H9 (cell line): Measurements from ENCODE around the gene SRXN1. TPM values are rescaled to one million over a fixed set of nuclear protein-coding genes. Genes with fewer than 3 reads are reported as not detected.

ENCODE experiments used
- DNase-seq: peaks from one replicate; pipeline ENCODE4 v3.0.0-alpha.2; 2017
- H2AFZ ChIP-seq: one replicate; pipeline ENCODE4 v1.6.1; 2013; ENCODE audit warnings: mild to moderate bottlenecking, low read length, control low read depth, moderate library complexity
- H2AK5ac ChIP-seq: 2 replicates; pipeline ENCODE4 v1.6.1; 2013; ENCODE audit warnings: low read length, control low read depth, mixed read lengths; ENCODE audit not compliant: insufficient read length
- H2BK120ac ChIP-seq: one replicate; pipeline ENCODE4 v1.6.1; 2013; ENCODE audit warnings: low read depth, mild to moderate bottlenecking, low read length, control low read depth, inconsistent platforms; ENCODE audit not compliant: poor library complexity, severe bottlenecking
- H2BK12ac ChIP-seq: 2 replicates; pipeline ENCODE4 v1.6.1; 2013; ENCODE audit warnings: low read length, control low read depth, mixed read lengths, low read depth; ENCODE audit not compliant: insufficient read length
- H2BK15ac ChIP-seq: 2 replicates; pipeline ENCODE4 v1.6.1; 2013; ENCODE audit warnings: low read depth, low read length, control low read depth
- H2BK20ac ChIP-seq: one replicate; pipeline ENCODE4 v1.6.1; 2013; ENCODE audit warnings: low read depth, mild to moderate bottlenecking, low read length, control low read depth, inconsistent platforms; ENCODE audit not compliant: poor library complexity, severe bottlenecking
- H2BK5ac ChIP-seq: 2 replicates; pipeline ENCODE4 v1.6.1; 2013; ENCODE audit warnings: low read length, control low read depth, mixed read lengths; ENCODE audit not compliant: insufficient read length
- H3K14ac ChIP-seq: 2 replicates; pipeline ENCODE4 v1.6.1; 2013; ENCODE audit warnings: low read length, control low read depth; ENCODE audit not compliant: insufficient read depth
- H3K18ac ChIP-seq: 2 replicates; pipeline ENCODE4 v1.6.1; 2013; ENCODE audit warnings: low read depth, mild to moderate bottlenecking, mixed read lengths, low read length, control low read depth; ENCODE audit not compliant: insufficient read length
- H3K23ac ChIP-seq: 2 replicates; pipeline ENCODE4 v1.6.1; 2013; ENCODE audit warnings: low read length, control low read depth, mixed read lengths, low read depth; ENCODE audit not compliant: insufficient read length
- H3K23me2 ChIP-seq: 2 replicates; pipeline ENCODE4 v1.6.1; 2013; ENCODE audit warnings: low read depth, mild to moderate bottlenecking, mixed read lengths, low read length, control low read depth; ENCODE audit not compliant: insufficient read length, poor library complexity, severe bottlenecking
- H3K27ac ChIP-seq: 2 replicates; pipeline ENCODE4 v1.5.1; 2013; ENCODE audit warnings: low read length, control low read depth, mixed read lengths, low read depth; ENCODE audit not compliant: insufficient read length
- H3K27me3 ChIP-seq: 2 replicates; pipeline ENCODE4 v1.6.1; 2013; ENCODE audit warnings: low read length, control low read depth, inconsistent platforms; ENCODE audit not compliant: insufficient read depth
- H3K4ac ChIP-seq: 2 replicates; pipeline ENCODE4 v1.6.1; 2013; ENCODE audit warnings: low read depth, mild to moderate bottlenecking, control low read depth, inconsistent platforms, low read length, moderate library complexity
- H3K4me1 ChIP-seq: 2 replicates; pipeline ENCODE4 v1.6.1; 2013; ENCODE audit warnings: low read length, control low read depth, inconsistent platforms; ENCODE audit not compliant: insufficient read depth
- H3K4me2 ChIP-seq: 2 replicates; pipeline ENCODE4 v1.6.1; 2013; ENCODE audit warnings: low read length, control low read depth, mixed read lengths; ENCODE audit not compliant: insufficient read length, insufficient read depth
- H3K56ac ChIP-seq: 2 replicates; pipeline ENCODE4 v1.6.1; 2013; ENCODE audit warnings: low read depth, mild to moderate bottlenecking, mixed read lengths, low read length, control low read depth; ENCODE audit not compliant: insufficient read length
- H3K79me1 ChIP-seq: 2 replicates; pipeline ENCODE4 v1.6.1; 2013; ENCODE audit warnings: low read depth, mild to moderate bottlenecking, moderate library complexity, low read length, control low read depth, inconsistent platforms; ENCODE audit not compliant: insufficient read depth, poor library complexity, severe bottlenecking
- H3K79me2 ChIP-seq: 2 replicates; pipeline ENCODE4 v1.6.1; 2013; ENCODE audit warnings: low read length, control low read depth, inconsistent platforms; ENCODE audit not compliant: insufficient read depth
- H3K9ac ChIP-seq: 2 replicates; pipeline ENCODE4 v1.6.1; 2013; ENCODE audit warnings: low read length, control low read depth, mixed read lengths; ENCODE audit not compliant: insufficient read length; ENCODE audit errors: extremely low read depth
- H3K9me3 ChIP-seq: one replicate; pipeline ENCODE4 v1.6.1; 2013; ENCODE audit warnings: low read depth, low read length, inconsistent platforms; ENCODE audit not compliant: control insufficient read depth
- H3T11ph ChIP-seq: one replicate; pipeline ENCODE4 v1.6.1; 2013; ENCODE audit warnings: mild to moderate bottlenecking, low read length, control low read depth, inconsistent platforms
- H4K20me1 ChIP-seq: one replicate; pipeline ENCODE4 v1.6.1; 2013; ENCODE audit not compliant: control insufficient read depth, insufficient read length, insufficient read depth
- H4K5ac ChIP-seq: 2 replicates; pipeline ENCODE4 v1.6.1; 2013; ENCODE audit warnings: low read depth, mild to moderate bottlenecking, mixed read lengths, low read length, control low read depth; ENCODE audit not compliant: insufficient read length
- H4K8ac ChIP-seq: replicated peaks from 2 replicates; pipeline ENCODE4 v1.6.1; 2013; ENCODE audit warnings: low read length, control low read depth, mixed read lengths, low read depth; ENCODE audit not compliant: insufficient read length
- H4K91ac ChIP-seq: 2 replicates; pipeline ENCODE4 v1.6.1; 2013; ENCODE audit warnings: low read depth, mild to moderate bottlenecking, moderate library complexity, mixed read lengths, low read length, control low read depth; ENCODE audit not compliant: insufficient read length
- H3K27ac Mint-ChIP-seq, 3 experiments: 2 replicates in 2 of 3; 3 replicates in 1 of 3; pipeline ENCODE4 v1.8.0; 2020 to 2021; ENCODE audit warnings: mixed read lengths in 3 of 3, mild to moderate bottlenecking in 1 of 3, moderate library complexity in 1 of 3
- H3K27me3 Mint-ChIP-seq: 2 replicates; pipeline ENCODE4 v1.8.0; 2021; ENCODE audit warnings: low read depth, mild to moderate bottlenecking, moderate library complexity, mixed read lengths
- H3K36me3 Mint-ChIP-seq, 3 experiments: 2 replicates in 2 of 3; 3 replicates in 1 of 3; pipeline ENCODE4 v1.8.0; 2020 to 2021; ENCODE audit warnings: low read depth in 3 of 3, mixed read lengths in 3 of 3; ENCODE audit not compliant: insufficient read depth in 1 of 3
- H3K4me1 Mint-ChIP-seq, 2 experiments: 2 replicates each; pipeline ENCODE4 v1.8.0; 2020; ENCODE audit warnings: mixed read lengths in 2 of 2
- H3K4me3 Mint-ChIP-seq, 2 experiments: 2 replicates in 1 of 2; 3 replicates in 1 of 2; pipeline ENCODE4 v1.8.0; 2020 to 2021; ENCODE audit warnings: mild to moderate bottlenecking in 2 of 2, mixed read lengths in 2 of 2, moderate library complexity in 1 of 2
- H3K9me3 Mint-ChIP-seq, 2 experiments: 2 replicates in 1 of 2; 3 replicates in 1 of 2; pipeline ENCODE4 v1.8.0; 2020; ENCODE audit warnings: mild to moderate bottlenecking in 2 of 2, mixed read lengths in 2 of 2, moderate library complexity in 1 of 2
- CTCF ChIP-seq: fragments of 200-600 bp; sonication (generic); conservative IDR thresholded peaks from 3 replicates; pipeline ENCODE4 v1.8.0; 2021; ENCODE audit warnings: antibody characterized with exemption, mild to moderate bottlenecking
- WGBS: extraction: QIAGEN DNeasy Blood & Tissue Kit; methylation state at CpG from one replicate; pipeline ENCODE4 v1.1.7; 2013; ENCODE audit warnings: missing lambda C conversion rate, low lambda C conversion rate, mixed read lengths; ENCODE audit not compliant: insufficient read length; ENCODE audit errors: extremely low coverage; 5-methylcytosine and 5-hydroxymethylcytosine counted together
- total RNA-seq: library from RNA; stranded (reverse); gene quantifications from 2 replicates; pipeline ENCODE4 v1.2.1, GENCODE V29; 2021

The SRXN1 gene
- total RNA-seq, 1 experiment from 2014 or later = 25.7 TPM

- no CpG with 5 or more reads among the region's 1 CpG for WGBS
- no peak overlapping the region for H3K9ac ChIP-seq
- no peak overlapping the region for H3K56ac ChIP-seq
- DNase-seq = no peak
- H3K27ac Mint-ChIP-seq = no peak overlapping the region
- H4K20me1 ChIP-seq = no peaks in the 10 kb centered on the region
- H2BK120ac ChIP-seq = no peak overlapping the region
- H3K14ac ChIP-seq = no peak overlapping the region
- peaks cover 10% of the 10 kb centered on the region for H3K27me3 Mint-ChIP-seq
- H3K4me2 ChIP-seq = no peak overlapping the region
- H3K27ac ChIP-seq = no peak overlapping the region
- H2AK5ac ChIP-seq = no peak overlapping the region
- no peak overlapping the region for H4K8ac ChIP-seq
- no peak overlapping the region for H2AFZ ChIP-seq
- no peak overlapping the region for H3K18ac ChIP-seq
- no peak overlapping the region for H3K4ac ChIP-seq
- H3K4me1 Mint-ChIP-seq = peaks cover 4 to 23% of the 10 kb centered on the region in 2 experiments
- H4K5ac ChIP-seq = no peak overlapping the region
- H3K23ac ChIP-seq = no peak overlapping the region
- no peak overlapping the region for H3K4me3 Mint-ChIP-seq
- H3K79me2 ChIP-seq = no peaks in the 10 kb centered on the region
- no peak for TF ChIP-seq CTCF
- no peak overlapping the region for H2BK12ac ChIP-seq
- no peak overlapping the region for H3T11ph ChIP-seq
- no peaks in the 10 kb centered on the region for H3K36me3 Mint-ChIP-seq
- H3K9me3 Mint-ChIP-seq = peaks cover 0 to 4% of the 10 kb centered on the region in 2 experiments; a peak in 3 of 5 replicates
- H4K91ac ChIP-seq = no peak overlapping the region
- no peaks in the 10 kb centered on the region for H3K9me3 ChIP-seq
- H3K79me1 ChIP-seq = no peaks in the 10 kb centered on the region
- no peaks in the 10 kb centered on the region for H3K4me1 ChIP-seq
- H3K23me2 ChIP-seq = no peaks in the 10 kb centered on the region
- no peak overlapping the region for H2BK20ac ChIP-seq
- H2BK15ac ChIP-seq = no peak overlapping the region
- no peak overlapping the region for H2BK5ac ChIP-seq
- no peaks in the 10 kb centered on the region for H3K27me3 ChIP-seq
Measured at GRCh38 chr20:638579-638978, 14.4 kb downstream of the SRXN1 start.
